Measurements from ENCODE around the gene DCAF10.

DNA sequence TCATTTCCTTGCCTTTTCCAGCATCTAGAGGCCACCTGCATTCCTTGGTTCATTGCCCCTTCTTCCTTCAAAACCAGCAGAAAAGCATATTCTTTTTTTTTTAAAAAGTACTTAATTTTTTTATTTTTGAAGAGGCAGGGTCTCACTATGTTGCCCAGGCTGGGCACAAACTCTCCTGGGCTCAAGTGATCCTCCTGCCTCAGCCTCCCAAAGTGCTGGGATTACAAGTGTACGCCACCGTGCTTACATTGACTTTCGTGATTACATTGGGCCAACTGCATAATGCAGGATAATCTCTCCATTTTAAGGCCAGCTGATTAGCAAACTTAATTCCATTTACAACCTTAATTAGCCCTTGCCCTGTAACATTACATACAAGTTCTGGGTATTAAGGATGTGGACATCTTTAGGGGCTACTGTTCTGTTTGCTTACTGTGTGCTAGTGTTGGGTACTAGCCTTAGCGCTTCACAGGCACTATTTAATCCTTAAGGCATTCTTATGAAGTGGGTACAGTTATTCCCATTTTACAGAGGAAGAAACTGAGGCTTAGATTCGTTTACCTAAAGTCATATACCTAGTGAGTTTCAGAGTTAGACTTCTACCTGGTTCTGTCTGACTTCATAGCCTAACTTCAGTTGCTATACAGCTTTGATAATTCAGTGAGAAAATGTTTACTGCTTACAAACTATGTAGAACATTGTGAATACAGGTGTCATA lies 69.6 kb downstream of the DCAF10 start:
- no peak for TF ChIP-seq EZH2 (IDR thresholded peaks at IDR 0.05; ENCODE audit: borderline replicate concordance, low read length)
- TF ChIP-seq, protein P1, sequence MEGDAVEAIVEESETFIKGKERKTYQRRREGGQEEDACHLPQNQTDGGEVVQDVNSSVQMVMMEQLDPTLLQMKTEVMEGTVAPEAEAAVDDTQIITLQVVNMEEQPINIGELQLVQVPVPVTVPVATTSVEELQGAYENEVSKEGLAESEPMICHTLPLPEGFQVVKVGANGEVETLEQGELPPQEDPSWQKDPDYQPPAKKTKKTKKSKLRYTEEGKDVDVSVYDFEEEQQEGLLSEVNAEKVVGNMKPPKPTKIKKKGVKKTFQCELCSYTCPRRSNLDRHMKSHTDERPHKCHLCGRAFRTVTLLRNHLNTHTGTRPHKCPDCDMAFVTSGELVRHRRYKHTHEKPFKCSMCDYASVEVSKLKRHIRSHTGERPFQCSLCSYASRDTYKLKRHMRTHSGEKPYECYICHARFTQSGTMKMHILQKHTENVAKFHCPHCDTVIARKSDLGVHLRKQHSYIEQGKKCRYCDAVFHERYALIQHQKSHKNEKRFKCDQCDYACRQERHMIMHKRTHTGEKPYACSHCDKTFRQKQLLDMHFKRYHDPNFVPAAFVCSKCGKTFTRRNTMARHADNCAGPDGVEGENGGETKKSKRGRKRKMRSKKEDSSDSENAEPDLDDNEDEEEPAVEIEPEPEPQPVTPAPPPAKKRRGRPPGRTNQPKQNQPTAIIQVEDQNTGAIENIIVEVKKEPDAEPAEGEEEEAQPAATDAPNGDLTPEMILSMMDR (IDR thresholded peaks at IDR 0.05; ENCODE audit: low read length) = no peak
